OCI-LY3 (cell line): Measurements from ENCODE around the gene AFF1.

Experiments used
- H2AFZ ChIP-seq: fragments of 200-600, 300-600 bp; shearing (Covaris generic); 2 replicates; pipeline ENCODE4 v1.6.0; 2014; ENCODE audit warnings: antibody characterized with exemption, low read depth, low read length
- H3K27ac ChIP-seq: fragments of 200-600, 300-600 bp; sonication (generic); 2 replicates; pipeline ENCODE4 v1.5.1; 2014; ENCODE audit warnings: mild to moderate bottlenecking, low read length, moderate library complexity, mixed read lengths
- H3K27me3 ChIP-seq: fragments of 200-600, 300-600 bp; sonication (generic); 2 replicates; pipeline ENCODE4 v1.6.1; 2014; ENCODE audit warnings: low read depth, low read length, mixed read lengths
- H3K36me3 ChIP-seq: fragments of 200-600, 300-600 bp; sonication (generic); replicated peaks from 2 replicates; pipeline ENCODE3; 2014; ENCODE audit warnings: low read depth, low read length, mixed read lengths
- H3K4me1 ChIP-seq: fragments of 300-600, 200-600 bp; sonication (generic); 2 replicates; pipeline ENCODE4 v1.6.1; 2014; ENCODE audit warnings: low read length, mixed read lengths
- H3K4me2 ChIP-seq: fragments of 200-600, 300-600 bp; sonication (generic); 2 replicates; pipeline ENCODE4 v1.6.1; 2014; ENCODE audit warnings: low read length, mixed read lengths
- H3K4me3 ChIP-seq: fragments of 300-600, 200-600 bp; sonication (generic); 2 replicates; pipeline ENCODE4 v1.5.1; 2014; ENCODE audit warnings: antibody characterized with exemption, mild to moderate bottlenecking, low read length, moderate library complexity
- H3K79me2 ChIP-seq: fragments of 300-600, 200-600 bp; shearing (Covaris generic); 2 replicates; pipeline ENCODE4 v1.6.1; 2014; ENCODE audit warnings: mild to moderate bottlenecking, low read length, mixed read lengths
- H3K9ac ChIP-seq: fragments of 300-600, 200-600 bp; shearing (Covaris generic); 2 replicates; pipeline ENCODE4 v1.6.0; 2014; ENCODE audit warnings: mild to moderate bottlenecking, low read length, moderate library complexity
- H3K9me3 ChIP-seq: fragments of 200-600, 300-600 bp; shearing (Covaris generic); 2 replicates; pipeline ENCODE4 v1.6.1; 2014; ENCODE audit warnings: low read length, mixed read lengths; ENCODE audit not compliant: insufficient read depth
- H4K20me1 ChIP-seq: fragments of 200-600, 300-600 bp; sonication (generic); 2 replicates; pipeline ENCODE4 v1.6.1; 2016; ENCODE audit warnings: low read length, mixed read lengths; ENCODE audit not compliant: insufficient read depth
- CTCF ChIP-seq: fragments of 200-600, 300-600 bp; sonication (generic); IDR thresholded peaks from 2 replicates; pipeline ENCODE4 v1.5.1; 2014; ENCODE audit warnings: antibody characterized with exemption, low read length, low read depth
- EZH2phosphoT487 ChIP-seq: fragments of 200-600 bp; shearing (Covaris generic); IDR thresholded peaks from 2 replicates; pipeline ENCODE4 v1.6.1; 2018; ENCODE audit warnings: antibody characterized with exemption, mixed run types, low read depth

The AFF1 gene

GRCh38 chr4:87065021-87065420 lies 130.2 kb downstream of the AFF1 start:
- Histone ChIP-seq H3K36me3 (no peaks in the 10 kb centered on the region), H4K20me1 (peaks cover 2% of the 10 kb centered on the region; the same call in 1 of the 2 replicates), H3K9ac (no peak overlapping the region), H2AFZ (no peak overlapping the region), H3K9me3 (no peaks in the 10 kb centered on the region), H3K27me3 (no peaks in the 10 kb centered on the region), H3K79me2 (peaks cover 19% of the 10 kb centered on the region), H3K4me1 (peaks cover 29% of the 10 kb centered on the region), H3K4me3 (no peak overlapping the region), H3K4me2 (no peak overlapping the region), H3K27ac (no peak overlapping the region)
- TF ChIP-seq CTCF (no peak), EZH2phosphoT487 (no peak)

- no peak overlapping the region for H3K4me2 ChIP-seq
- no peak overlapping the region for H3K27ac ChIP-seq
- H2AFZ ChIP-seq = no peak overlapping the region
- H3K4me3 ChIP-seq = no peak overlapping the region
- H4K20me1 ChIP-seq = peaks cover 2% of the 10 kb centered on the region; the same call in 1 of the 2 replicates
- no peak overlapping the region for H3K9ac ChIP-seq
- H3K79me2 ChIP-seq = peaks cover 33% of the 10 kb centered on the region
- no peaks in the 10 kb centered on the region for H3K27me3 ChIP-seq
- no peaks in the 10 kb centered on the region for H3K9me3 ChIP-seq
- no peaks in the 10 kb centered on the region for H3K36me3 ChIP-seq
- H3K4me1 ChIP-seq = peaks cover 42% of the 10 kb centered on the region
- TF ChIP-seq CTCF (no peak), EZH2phosphoT487 (no peak)
These were observed 131.8 kb downstream of the AFF1 start for GRCh38 chr4:87066403-87067123.

GRCh38 chr4:87067124-87067885 lies 132.5 kb downstream of the AFF1 start:
- no peak overlapping the region for H2AFZ ChIP-seq
- peaks cover 46% of the 10 kb centered on the region for H3K4me1 ChIP-seq
- peaks cover 2% of the 10 kb centered on the region; the same call in 1 of the 2 replicates for H4K20me1 ChIP-seq
- no peak overlapping the region for H3K9ac ChIP-seq
- TF ChIP-seq CTCF (no peak), EZH2phosphoT487 (no peak)
- H3K36me3 ChIP-seq = no peaks in the 10 kb centered on the region
- no peaks in the 10 kb centered on the region for H3K9me3 ChIP-seq
- H3K27me3 ChIP-seq = no peaks in the 10 kb centered on the region
- no peak overlapping the region for H3K4me2 ChIP-seq
- H3K79me2 ChIP-seq = peaks cover 37% of the 10 kb centered on the region
- H3K4me3 ChIP-seq = no peak overlapping the region
- H3K27ac ChIP-seq = no peak overlapping the region

GRCh38 chr4:87068583-87069021 lies 133.8 kb downstream of the AFF1 start:
- Histone ChIP-seq H3K27me3 (no peaks in the 10 kb centered on the region), H3K79me2 (peaks cover 37% of the 10 kb centered on the region), H3K9ac (peak overlapping the region; percentile 54), H3K27ac (peak overlapping the region; percentile 83), H3K9me3 (no peaks in the 10 kb centered on the region), H3K4me2 (peak overlapping the region; percentile 99), H3K36me3 (no peaks in the 10 kb centered on the region), H4K20me1 (peaks cover 2% of the 10 kb centered on the region; the same call in 1 of the 2 replicates), H3K4me1 (peaks cover 57% of the 10 kb centered on the region), H2AFZ (peak overlapping the region; percentile 73), H3K4me3 (peak overlapping the region; percentile 74)
- TF ChIP-seq EZH2phosphoT487 (no peak), CTCF (no peak)
